Tibial nerve (tissue), 4 donors: ENCODE data around the gene L1CAM. TPM values are rescaled to one million over a fixed set of nuclear protein-coding genes. Genes with fewer than 3 reads are reported as not detected.

ENCODE experiments used
- DNase-seq, 2 donors: peaks; one replicate each; pipeline ENCODE4 v3.0.0-alpha.2; 2019; ENCODE audit warnings: low spot score in 2 of 2
- H3K27ac ChIP-seq, 4 donors: fragments of 200-600 bp; sonication (generic) in 3 of 4; one replicate each; pipeline ENCODE4 v1.5.1; 2017 to 2019; ENCODE audit warnings: mild to moderate bottlenecking in 1 of 4
- H3K27me3 ChIP-seq, 2 donors: fragments of 200-600 bp; sonication (generic) in 1 of 2; one replicate each; pipeline versions ENCODE4 v1.5.1 to v1.6.0; 2017 to 2019
- H3K36me3 ChIP-seq, 3 donors: fragments of 200-600 bp; sonication (generic); one replicate each; pipeline ENCODE4 v1.5.1; 2018 to 2019
- H3K4me1 ChIP-seq, 4 donors: fragments of 200-600 bp; sonication (generic) in 3 of 4; one replicate each; pipeline ENCODE4 v1.5.1; 2017 to 2019
- H3K4me3 ChIP-seq, 4 donors: fragments of 200-600 bp; sonication (generic) in 3 of 4; one replicate each; pipeline ENCODE4 v1.5.1; 2017 to 2019; ENCODE audit warnings: mild to moderate bottlenecking in 1 of 4, moderate library complexity in 1 of 4
- H3K9me3 ChIP-seq, 4 donors: fragments of 200-600 bp; sonication (generic) in 3 of 4; one replicate each; pipeline ENCODE4 v1.5.1; 2017 to 2019
- EP300 ChIP-seq, 2 donors: sonication (generic); formaldehyde crosslinking; IDR thresholded peaks; one replicate each; pipeline ENCODE4 v1.6.1; 2017; ENCODE audit warnings: antibody characterized with exemption in 2 of 2, mild to moderate bottlenecking in 1 of 2
- POLR2A ChIP-seq, 2 donors: fragments of 450-650 bp; IDR thresholded peaks; one replicate each; pipeline ENCODE4 v1.6.1; 2017; ENCODE audit warnings: antibody characterized with exemption in 2 of 2, mild to moderate bottlenecking in 2 of 2, moderate library complexity in 2 of 2
- WGBS, 2 donors: methylation state at CpG; one replicate each; pipeline ENCODE4 v1.1.5; 2018; 5-methylcytosine and 5-hydroxymethylcytosine counted together
- total RNA-seq, 4 donors: library from RNA; depleted of rRNA; stranded (reverse); fragments of >200 nt; gene quantifications; one replicate each; pipeline ENCODE4 v1.1.0, GENCODE V29; 2016
- TF ChIP-seq, protein P1 (sequence below), 5 experiments: fragments of 200-600 bp in 3 of 5; fragments of 450-650 bp in 2 of 5; sonication (generic) in 3 of 5; IDR thresholded peaks; one replicate each; pipeline ENCODE4 v1.5.1; 2016 to 2019; ENCODE audit warnings: antibody characterized with exemption in 5 of 5, mild to moderate bottlenecking in 3 of 5, moderate library complexity in 2 of 5

L1CAM gene
- total RNA-seq, 4 donors from 2014 or later, result 23.7 to 53.7 (median 46.3) TPM

DNA sequence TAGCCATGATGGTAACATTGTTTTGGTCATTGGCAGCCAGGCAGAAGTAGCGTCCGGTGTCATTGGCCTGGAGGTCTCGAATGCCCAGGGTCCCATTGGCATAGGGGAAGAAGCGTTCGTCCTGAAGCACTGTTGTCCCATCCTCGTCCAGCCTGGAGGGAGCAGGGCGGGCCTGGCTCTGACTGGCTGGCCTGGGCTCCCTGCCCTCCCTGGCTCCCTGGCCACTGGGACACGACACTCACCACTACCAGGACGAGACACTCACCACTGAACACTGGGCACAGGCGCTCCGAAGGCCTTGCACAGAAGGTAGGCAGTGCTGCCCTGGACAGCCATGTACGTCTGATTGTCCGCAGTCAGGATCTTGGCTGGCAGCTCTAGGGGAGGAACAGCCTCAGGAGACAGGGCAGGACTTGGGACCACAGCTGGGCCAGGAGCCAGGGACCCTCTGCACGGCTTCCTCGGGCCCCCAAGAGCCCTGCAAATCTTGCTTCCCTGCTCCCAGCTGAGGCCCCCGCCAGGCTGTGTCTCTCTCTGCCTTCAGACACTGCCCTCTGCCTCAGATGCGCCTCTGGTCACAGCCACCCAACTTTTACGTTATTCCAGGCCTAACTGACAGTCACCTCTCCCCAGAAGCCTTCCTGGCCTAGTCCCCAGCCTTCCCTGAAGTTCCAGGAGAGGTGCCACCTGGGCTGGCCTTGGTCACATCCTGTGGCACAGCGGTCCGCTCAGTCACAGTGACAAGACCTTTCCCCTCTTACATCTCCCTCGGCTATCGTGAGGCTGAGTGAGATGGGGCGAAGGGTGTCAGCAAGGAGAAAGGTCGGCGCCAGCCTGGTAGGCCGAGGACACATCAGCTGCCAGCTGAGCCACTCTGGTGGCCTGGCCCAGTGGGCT is 17.1 kb downstream of the L1CAM start:
- no peak for DNase-seq
- Histone ChIP-seq H3K9me3 (no peaks in the 10 kb centered on the region), H3K4me1 (no peaks in the 10 kb centered on the region), H3K27ac (no peak overlapping the region), H3K36me3 (no peaks in the 10 kb centered on the region), H3K27me3 (peaks cover 0 to 37% of the 10 kb centered on the region in 2 donors), H3K4me3 (no peak overlapping the region)
- 82 to 86% methylated on average over 13 to 20 of the region's 26 CpGs for WGBS, 2 donors
- TF ChIP-seq, protein P1, sequence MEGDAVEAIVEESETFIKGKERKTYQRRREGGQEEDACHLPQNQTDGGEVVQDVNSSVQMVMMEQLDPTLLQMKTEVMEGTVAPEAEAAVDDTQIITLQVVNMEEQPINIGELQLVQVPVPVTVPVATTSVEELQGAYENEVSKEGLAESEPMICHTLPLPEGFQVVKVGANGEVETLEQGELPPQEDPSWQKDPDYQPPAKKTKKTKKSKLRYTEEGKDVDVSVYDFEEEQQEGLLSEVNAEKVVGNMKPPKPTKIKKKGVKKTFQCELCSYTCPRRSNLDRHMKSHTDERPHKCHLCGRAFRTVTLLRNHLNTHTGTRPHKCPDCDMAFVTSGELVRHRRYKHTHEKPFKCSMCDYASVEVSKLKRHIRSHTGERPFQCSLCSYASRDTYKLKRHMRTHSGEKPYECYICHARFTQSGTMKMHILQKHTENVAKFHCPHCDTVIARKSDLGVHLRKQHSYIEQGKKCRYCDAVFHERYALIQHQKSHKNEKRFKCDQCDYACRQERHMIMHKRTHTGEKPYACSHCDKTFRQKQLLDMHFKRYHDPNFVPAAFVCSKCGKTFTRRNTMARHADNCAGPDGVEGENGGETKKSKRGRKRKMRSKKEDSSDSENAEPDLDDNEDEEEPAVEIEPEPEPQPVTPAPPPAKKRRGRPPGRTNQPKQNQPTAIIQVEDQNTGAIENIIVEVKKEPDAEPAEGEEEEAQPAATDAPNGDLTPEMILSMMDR (IDR thresholded peaks at IDR 0.05), result no peak
- no peak for TF ChIP-seq POLR2A (IDR thresholded peaks at IDR 0.05)
- TF ChIP-seq EP300 (IDR thresholded peaks at IDR 0.05), result no peak

GRCh38 chrX:153867671-153868070 is 18.3 kb downstream of the L1CAM start:
- Histone ChIP-seq H3K9me3 (no peaks in the 10 kb centered on the region), H3K36me3 (no peaks in the 10 kb centered on the region), H3K27me3 (peaks cover 0 to 38% of the 10 kb centered on the region in 2 donors), H3K4me1 (no peaks in the 10 kb centered on the region), H3K4me3 (no peak overlapping the region), H3K27ac (no peak overlapping the region)
- DNase-seq, result no peak
- TF ChIP-seq EP300 (IDR thresholded peaks at IDR 0.05), result no peak
- TF ChIP-seq, protein P1 (IDR thresholded peaks at IDR 0.05), result no peak
- TF ChIP-seq POLR2A (IDR thresholded peaks at IDR 0.05), result no peak
- 73 to 84% methylated on average over 2 to 13 of the region's 13 CpGs for WGBS, 2 donors

- H3K9me3 ChIP-seq, result no peaks in the 10 kb centered on the region
- H3K27ac ChIP-seq, result no peak overlapping the region
- 36 to 75% methylated on average over 2 to 9 of the region's 9 CpGs for WGBS, 2 donors
- no peaks in the 10 kb centered on the region for H3K4me1 ChIP-seq
- TF ChIP-seq EP300 (IDR thresholded peaks at IDR 0.05) (no peak), POLR2A (IDR thresholded peaks at IDR 0.05) (no peak)
- TF ChIP-seq, protein P1 (IDR thresholded peaks at IDR 0.05), result no peak
- peaks cover 0 to 39% of the 10 kb centered on the region in 2 donors for H3K27me3 ChIP-seq
- H3K36me3 ChIP-seq, result no peaks in the 10 kb centered on the region
- H3K4me3 ChIP-seq, result no peak overlapping the region
- DNase-seq, result no peak
These were observed 18.8 kb downstream of the L1CAM start for GRCh38 chrX:153867139-153867538.

GRCh38 chrX:153866302-153867019 is 19.5 kb downstream of the L1CAM start:
- no peaks in the 10 kb centered on the region for H3K4me1 ChIP-seq
- DNase-seq, result no peak
- H3K36me3 ChIP-seq, result no peaks in the 10 kb centered on the region
- WGBS, 2 donors, result 73 to 83% methylated on average over 11 to 22 of the region's 22 CpGs
- no peak overlapping the region for H3K27ac ChIP-seq
- TF ChIP-seq POLR2A (IDR thresholded peaks at IDR 0.05) (no peak), EP300 (IDR thresholded peaks at IDR 0.05) (no peak)
- TF ChIP-seq, protein P1 (IDR thresholded peaks at IDR 0.05), result no peak
- no peaks in the 10 kb centered on the region for H3K9me3 ChIP-seq
- peaks cover 0 to 32% of the 10 kb centered on the region in 2 donors for H3K27me3 ChIP-seq
- H3K4me3 ChIP-seq, result no peak overlapping the region

DNA sequence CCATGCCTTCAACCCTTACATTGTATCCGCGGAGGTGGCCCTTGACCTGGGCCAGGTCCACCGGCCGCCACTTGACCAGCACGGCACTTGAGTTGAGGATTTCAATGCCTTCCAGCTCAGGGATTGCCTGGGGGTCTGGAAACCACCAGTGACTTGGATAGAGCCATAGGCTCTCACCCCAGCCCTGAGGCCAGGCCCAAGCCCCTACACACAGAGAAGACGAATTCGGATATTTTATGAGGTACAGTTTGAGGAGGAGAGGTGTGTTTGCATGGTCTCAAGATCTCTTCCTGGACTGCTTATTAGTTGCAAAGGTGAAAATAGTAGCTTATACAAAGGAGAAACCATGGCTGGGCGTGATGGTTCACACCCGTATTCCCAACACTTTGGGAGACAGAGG is 20.3 kb downstream of the L1CAM start:
- no peak overlapping the region for H3K4me3 ChIP-seq
- DNase-seq, result no peak
- no peaks in the 10 kb centered on the region for H3K36me3 ChIP-seq
- WGBS, 2 donors, result 90 to 95% methylated on average over 4 to 9 of the region's 9 CpGs
- no peaks in the 10 kb centered on the region for H3K9me3 ChIP-seq
- TF ChIP-seq EP300 (IDR thresholded peaks at IDR 0.05), result no peak
- TF ChIP-seq, protein P1 (IDR thresholded peaks at IDR 0.05), result no peak
- no peak for TF ChIP-seq POLR2A (IDR thresholded peaks at IDR 0.05)
- H3K27ac ChIP-seq, result no peak overlapping the region
- H3K27me3 ChIP-seq, result peaks cover 0 to 25% of the 10 kb centered on the region in 2 donors
- no peaks in the 10 kb centered on the region for H3K4me1 ChIP-seq
